Gastroesophageal sphincter (tissue), 3 donors: Measurements from ENCODE around the gene CHSY3.

Experiments used
- POLR2A ChIP-seq, 2 donors: fragments of 450-650 bp; IDR thresholded peaks; one replicate each; pipeline ENCODE4 v1.6.1; 2017; ENCODE audit warnings: antibody characterized with exemption in 2 of 2, mild to moderate bottlenecking in 2 of 2, moderate library complexity in 1 of 2
- TF ChIP-seq, protein P1 (sequence below), 4 experiments: fragments of 200-600 bp in 2 of 4; fragments of 450-650 bp in 2 of 4; sonication (generic) in 1 of 4; IDR thresholded peaks; one replicate each; pipeline ENCODE4 v1.5.1; 2017 to 2019; ENCODE audit warnings: antibody characterized with exemption in 4 of 4, mild to moderate bottlenecking in 2 of 4, moderate library complexity in 2 of 4

DNA sequence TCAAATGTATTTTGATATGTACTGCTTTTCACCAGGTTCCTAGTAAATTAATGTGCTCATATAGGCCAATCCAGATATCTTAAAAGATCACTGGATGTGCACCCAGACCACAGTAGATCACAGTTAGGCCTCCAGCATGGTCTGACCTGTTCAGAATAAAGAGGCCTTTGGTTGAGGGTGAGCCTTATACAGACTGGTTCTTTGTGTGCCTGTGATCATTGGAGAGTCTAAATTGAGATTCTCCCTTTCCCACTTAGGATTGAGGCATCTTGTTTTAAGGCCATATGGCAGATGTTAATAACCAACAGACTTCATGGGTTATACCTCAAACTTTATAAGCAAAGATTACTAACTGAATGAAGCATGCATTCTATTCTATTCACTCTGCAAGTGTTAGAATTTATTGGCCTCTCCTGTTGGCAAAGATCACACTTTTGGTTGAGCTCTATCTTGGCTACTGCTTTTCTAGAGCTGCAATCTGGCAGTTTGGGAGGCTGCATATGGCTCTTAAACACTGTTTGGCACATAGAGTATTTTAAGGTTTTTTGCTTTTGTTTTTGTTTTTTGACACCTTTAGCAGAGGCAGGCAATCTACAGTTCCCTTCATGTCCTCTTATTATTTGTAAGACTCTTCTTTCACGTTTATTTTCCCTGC lies 8.5 kb downstream of the CHSY3 start:
- TF ChIP-seq, protein P1, sequence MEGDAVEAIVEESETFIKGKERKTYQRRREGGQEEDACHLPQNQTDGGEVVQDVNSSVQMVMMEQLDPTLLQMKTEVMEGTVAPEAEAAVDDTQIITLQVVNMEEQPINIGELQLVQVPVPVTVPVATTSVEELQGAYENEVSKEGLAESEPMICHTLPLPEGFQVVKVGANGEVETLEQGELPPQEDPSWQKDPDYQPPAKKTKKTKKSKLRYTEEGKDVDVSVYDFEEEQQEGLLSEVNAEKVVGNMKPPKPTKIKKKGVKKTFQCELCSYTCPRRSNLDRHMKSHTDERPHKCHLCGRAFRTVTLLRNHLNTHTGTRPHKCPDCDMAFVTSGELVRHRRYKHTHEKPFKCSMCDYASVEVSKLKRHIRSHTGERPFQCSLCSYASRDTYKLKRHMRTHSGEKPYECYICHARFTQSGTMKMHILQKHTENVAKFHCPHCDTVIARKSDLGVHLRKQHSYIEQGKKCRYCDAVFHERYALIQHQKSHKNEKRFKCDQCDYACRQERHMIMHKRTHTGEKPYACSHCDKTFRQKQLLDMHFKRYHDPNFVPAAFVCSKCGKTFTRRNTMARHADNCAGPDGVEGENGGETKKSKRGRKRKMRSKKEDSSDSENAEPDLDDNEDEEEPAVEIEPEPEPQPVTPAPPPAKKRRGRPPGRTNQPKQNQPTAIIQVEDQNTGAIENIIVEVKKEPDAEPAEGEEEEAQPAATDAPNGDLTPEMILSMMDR (IDR thresholded peaks at IDR 0.05) = no peak
- TF ChIP-seq POLR2A (IDR thresholded peaks at IDR 0.05) = no peak
